ENCODE results near the gene ABLIM2.
A peak's percentile ranks its signal among the peaks of the same experiment; 100 is the strongest.

Gene ABLIM2

GRCh38 chr4:7968262-7968896 is 190.2 kb downstream of the ABLIM2 start:
- DNase-seq = no peak

GRCh38 chr4:7967501-7968261 is 190.9 kb downstream of the ABLIM2 start:
- DNase-seq = peak; percentile 67 to 91 (median 75)

GRCh38 chr4:7967063-7967440 is 191.6 kb downstream of the ABLIM2 start:
- no peak for DNase-seq

- no peak for DNase-seq
These were observed 192.1 kb downstream of the ABLIM2 start for GRCh38 chr4:7966281-7967062.

GRCh38 chr4:7964890-7965662 is 193.5 kb downstream of the ABLIM2 start:
- peak; percentile 81 to 89 (median 83) for DNase-seq

- DNase-seq = no peak
These were observed 194.2 kb downstream of the ABLIM2 start for GRCh38 chr4:7964459-7964858.

- no peak for DNase-seq
These were observed 194.9 kb downstream of the ABLIM2 start for GRCh38 chr4:7963691-7964090.

GRCh38 chr4:7962609-7963508 is 195.8 kb downstream of the ABLIM2 start:
- DNase-seq = no peak

GRCh38 chr4:7960790-7961655 is 197.6 kb downstream of the ABLIM2 start:
- DNase-seq = peak in 1 of 3 donors; percentile 21

- DNase-seq = no peak
These were observed 198.4 kb downstream of the ABLIM2 start for GRCh38 chr4:7960017-7960789.

GRCh38 chr4:7959078-7959477 is 199.5 kb downstream of the ABLIM2 start:
- DNase-seq = no peak

GRCh38 chr4:7956934-7957656 is 201.5 kb downstream of the ABLIM2 start:
- DNase-seq = no peak

- no peak for DNase-seq
These were observed 202.3 kb downstream of the ABLIM2 start for GRCh38 chr4:7956270-7956808.

- DNase-seq = no peak
These were observed 203.2 kb downstream of the ABLIM2 start for GRCh38 chr4:7955393-7955792.

GRCh38 chr4:7952615-7953014 is 206.0 kb downstream of the ABLIM2 start:
- DNase-seq = no peak

- DNase-seq = no peak
These were observed 208.1 kb downstream of the ABLIM2 start for GRCh38 chr4:7950301-7951092.

GRCh38 chr4:7949759-7950158 is 208.9 kb downstream of the ABLIM2 start:
- no peak for DNase-seq

- no peak for DNase-seq
These were observed 210.7 kb downstream of the ABLIM2 start for GRCh38 chr4:7947927-7948326.
